ENCODE measurements around the gene CTNND2.

CTNND2 gene

GRCh38 chr5:11302663-11303062, 601.6 kb downstream of the CTNND2 start:
- no peak for DNase-seq
- no peaks in the 10 kb centered on the region for H3K4me1 ChIP-seq (ENCODE audit: low read length)
- H3K9me3 ChIP-seq (replicated peaks; ENCODE audit: insufficient read depth, low read length), result no peaks in the 10 kb centered on the region
- no peaks in the 10 kb centered on the region for H3K79me2 ChIP-seq (ENCODE audit: low read length)
- no peak overlapping the region for H3K4me2 ChIP-seq (ENCODE audit: low read depth, low read length)
- no peak overlapping the region for H2AFZ ChIP-seq (ENCODE audit: low read length)
- H3K4me3 ChIP-seq (ENCODE audit: low read length), result no peak overlapping the region
- no peaks in the 10 kb centered on the region for H3K36me3 ChIP-seq (replicated peaks; ENCODE audit: insufficient read depth, low read length)
- no peaks in the 10 kb centered on the region for H4K20me1 ChIP-seq (ENCODE audit: insufficient read depth, low read length)
- no peaks in the 10 kb centered on the region for H3F3A ChIP-seq (ENCODE audit: insufficient read depth, low read length)
- H3K9ac ChIP-seq (ENCODE audit: low read length), result no peak overlapping the region
- H3K9me2 ChIP-seq (replicated peaks; ENCODE audit: insufficient read depth, low read length), result no peaks in the 10 kb centered on the region
- TF ChIP-seq CTCF (IDR thresholded peaks at IDR 0.05; ENCODE audit: low read length) (no peak), EZH2 (optimal IDR thresholded peaks at IDR 0.05; ENCODE audit: low read depth, low read length) (no peak), EZH2phosphoT487 (IDR thresholded peaks at IDR 0.05; ENCODE audit: low read length) (no peak)
- no peak overlapping the region for H3K27ac ChIP-seq (ENCODE audit: low read length)
- H3K27me3 ChIP-seq (replicated peaks; ENCODE audit: insufficient read depth, low read length), result no peaks in the 10 kb centered on the region

- H4K20me1 ChIP-seq (ENCODE audit: insufficient read depth, low read length), result no peaks in the 10 kb centered on the region
- H3K79me2 ChIP-seq (ENCODE audit: low read length), result no peaks in the 10 kb centered on the region
- DNase-seq, result no peak
- H3K27me3 ChIP-seq (replicated peaks; ENCODE audit: insufficient read depth, low read length), result no peaks in the 10 kb centered on the region
- no peak overlapping the region for H2AFZ ChIP-seq (ENCODE audit: low read length)
- no peak overlapping the region for H3K27ac ChIP-seq (ENCODE audit: low read length)
- H3K9ac ChIP-seq (ENCODE audit: low read length), result no peak overlapping the region
- H3K4me3 ChIP-seq (ENCODE audit: low read length), result no peak overlapping the region
- TF ChIP-seq CTCF (IDR thresholded peaks at IDR 0.05; ENCODE audit: low read length) (no peak), EZH2phosphoT487 (IDR thresholded peaks at IDR 0.05; ENCODE audit: low read length) (no peak), EZH2 (optimal IDR thresholded peaks at IDR 0.05; ENCODE audit: low read depth, low read length) (no peak)
- H3K4me2 ChIP-seq (ENCODE audit: low read depth, low read length), result no peak overlapping the region
- no peaks in the 10 kb centered on the region for H3K36me3 ChIP-seq (replicated peaks; ENCODE audit: insufficient read depth, low read length)
- H3K9me3 ChIP-seq (replicated peaks; ENCODE audit: insufficient read depth, low read length), result no peaks in the 10 kb centered on the region
- no peaks in the 10 kb centered on the region for H3K9me2 ChIP-seq (replicated peaks; ENCODE audit: insufficient read depth, low read length)
- no peaks in the 10 kb centered on the region for H3K4me1 ChIP-seq (ENCODE audit: low read length)
- H3F3A ChIP-seq (ENCODE audit: insufficient read depth, low read length), result no peaks in the 10 kb centered on the region
Observed at GRCh38 chr5:11301171-11301570, 603.1 kb downstream of the CTNND2 start.

GRCh38 chr5:11300736-11301135, 603.5 kb downstream of the CTNND2 start:
- H3F3A ChIP-seq (ENCODE audit: insufficient read depth, low read length), result no peaks in the 10 kb centered on the region
- TF ChIP-seq EZH2phosphoT487 (IDR thresholded peaks at IDR 0.05; ENCODE audit: low read length) (no peak), EZH2 (optimal IDR thresholded peaks at IDR 0.05; ENCODE audit: low read depth, low read length) (no peak), CTCF (IDR thresholded peaks at IDR 0.05; ENCODE audit: low read length) (no peak)
- no peak overlapping the region for H3K27ac ChIP-seq (ENCODE audit: low read length)
- no peaks in the 10 kb centered on the region for H4K20me1 ChIP-seq (ENCODE audit: insufficient read depth, low read length)
- no peaks in the 10 kb centered on the region for H3K9me3 ChIP-seq (replicated peaks; ENCODE audit: insufficient read depth, low read length)
- no peak overlapping the region for H3K9ac ChIP-seq (ENCODE audit: low read length)
- DNase-seq, result no peak
- H3K4me2 ChIP-seq (ENCODE audit: low read depth, low read length), result no peak overlapping the region
- no peak overlapping the region for H3K4me3 ChIP-seq (ENCODE audit: low read length)
- H3K36me3 ChIP-seq (replicated peaks; ENCODE audit: insufficient read depth, low read length), result no peaks in the 10 kb centered on the region
- H3K4me1 ChIP-seq (ENCODE audit: low read length), result no peaks in the 10 kb centered on the region
- no peaks in the 10 kb centered on the region for H3K27me3 ChIP-seq (replicated peaks; ENCODE audit: insufficient read depth, low read length)
- no peak overlapping the region for H2AFZ ChIP-seq (ENCODE audit: low read length)
- H3K79me2 ChIP-seq (ENCODE audit: low read length), result no peaks in the 10 kb centered on the region
- H3K9me2 ChIP-seq (replicated peaks; ENCODE audit: insufficient read depth, low read length), result no peaks in the 10 kb centered on the region
